ENCODE data around the gene RNF215. TPM values are rescaled to one million over a fixed set of nuclear protein-coding genes. Genes with fewer than 3 reads are reported as not detected.

RNF215 gene
- total and polyA plus RNA-seq, 2 of the 13 experiments (the other 11 are each of a cell fraction or from before 2014, with no cell fraction given), result 5.3 to 6.1 TPM

DNA sequence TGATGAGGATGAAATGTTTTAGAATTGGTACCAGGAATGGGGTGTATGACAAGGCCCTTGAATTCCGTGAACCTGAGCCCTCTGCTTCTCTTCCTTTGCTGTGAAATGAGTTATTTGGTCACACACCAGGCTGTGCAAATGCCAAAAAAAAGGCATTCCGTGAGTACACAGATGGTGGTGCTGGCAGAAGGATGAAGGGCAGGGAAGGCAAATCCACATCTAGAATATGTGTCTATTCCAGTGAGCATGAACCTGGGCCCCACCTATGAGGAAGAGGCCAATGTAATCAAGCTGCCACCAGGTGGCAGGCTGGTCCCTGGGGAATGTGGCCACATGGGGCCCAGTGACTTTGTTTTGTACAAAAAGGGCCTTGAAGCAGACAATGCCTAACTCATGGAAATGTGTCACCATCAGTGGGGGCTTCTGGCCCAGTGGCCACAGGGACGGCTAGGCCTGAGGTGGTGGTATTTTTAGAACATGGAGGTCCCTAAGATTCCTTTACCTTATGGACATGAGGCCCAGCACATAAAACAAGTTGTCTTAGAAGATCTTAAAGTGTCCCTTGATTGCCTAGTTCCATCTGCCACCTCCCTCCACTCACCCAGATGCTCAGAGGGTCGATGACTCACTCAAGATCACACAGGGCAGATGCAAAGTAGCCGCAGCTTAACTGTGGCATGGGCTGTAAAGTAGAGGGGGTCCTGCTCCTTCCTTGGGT lies 3.9 kb upstream of the RNF215 start (continued):
- no peak for TF ChIP-seq ZNF34 (CRISPR knock-in tag; IDR thresholded peaks at IDR 0.05; ENCODE audit: borderline replicate concordance)
- no peak for TF ChIP-seq ZNF251 (CRISPR knock-in tag; IDR thresholded peaks at IDR 0.05)
- no peak for TF ChIP-seq ZNF20 (CRISPR knock-in tag; IDR thresholded peaks at IDR 0.05)
- TF ChIP-seq, protein P1, sequence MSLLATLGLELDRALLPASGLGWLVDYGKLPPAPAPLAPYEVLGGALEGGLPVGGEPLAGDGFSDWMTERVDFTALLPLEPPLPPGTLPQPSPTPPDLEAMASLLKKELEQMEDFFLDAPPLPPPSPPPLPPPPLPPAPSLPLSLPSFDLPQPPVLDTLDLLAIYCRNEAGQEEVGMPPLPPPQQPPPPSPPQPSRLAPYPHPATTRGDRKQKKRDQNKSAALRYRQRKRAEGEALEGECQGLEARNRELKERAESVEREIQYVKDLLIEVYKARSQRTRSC (CRISPR knock-in tag; IDR thresholded peaks at IDR 0.05; ENCODE audit: low read depth), result no peak
- TF ChIP-seq SSRP1 (CRISPR knock-in tag; IDR thresholded peaks at IDR 0.05), result peak; percentile 78; the same call in 1 of the 2 replicates
- TF ChIP-seq ZNF12 (CRISPR knock-in tag; IDR thresholded peaks at IDR 0.05), result no peak
- no peak for TF ChIP-seq KDM5A (IDR thresholded peaks at IDR 0.05; ENCODE audit: borderline replicate concordance, low read length)
- TF ChIP-seq, protein P2, sequence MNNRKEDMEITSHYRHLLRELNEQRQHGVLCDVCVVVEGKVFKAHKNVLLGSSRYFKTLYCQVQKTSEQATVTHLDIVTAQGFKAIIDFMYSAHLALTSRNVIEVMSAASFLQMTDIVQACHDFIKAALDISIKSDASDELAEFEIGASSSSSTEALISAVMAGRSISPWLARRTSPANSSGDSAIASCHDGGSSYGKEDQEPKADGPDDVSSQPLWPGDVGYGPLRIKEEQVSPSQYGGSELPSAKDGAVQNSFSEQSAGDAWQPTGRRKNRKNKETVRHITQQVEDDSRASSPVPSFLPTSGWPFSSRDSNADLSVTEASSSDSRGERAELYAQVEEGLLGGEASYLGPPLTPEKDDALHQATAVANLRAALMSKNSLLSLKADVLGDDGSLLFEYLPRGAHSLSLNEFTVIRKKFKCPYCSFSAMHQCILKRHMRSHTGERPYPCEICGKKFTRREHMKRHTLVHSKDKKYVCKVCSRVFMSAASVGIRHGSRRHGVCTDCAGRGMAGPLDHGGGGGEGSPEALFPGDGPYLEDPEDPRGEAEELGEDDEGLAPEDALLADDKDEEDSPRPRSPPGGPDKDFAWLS (CRISPR knock-in tag; IDR thresholded peaks at IDR 0.05; ENCODE audit: borderline replicate concordance), result no peak
- TF ChIP-seq TBX3 (IDR thresholded peaks at IDR 0.05; ENCODE audit: borderline replicate concordance), result no peak
- TF ChIP-seq, protein P3, sequence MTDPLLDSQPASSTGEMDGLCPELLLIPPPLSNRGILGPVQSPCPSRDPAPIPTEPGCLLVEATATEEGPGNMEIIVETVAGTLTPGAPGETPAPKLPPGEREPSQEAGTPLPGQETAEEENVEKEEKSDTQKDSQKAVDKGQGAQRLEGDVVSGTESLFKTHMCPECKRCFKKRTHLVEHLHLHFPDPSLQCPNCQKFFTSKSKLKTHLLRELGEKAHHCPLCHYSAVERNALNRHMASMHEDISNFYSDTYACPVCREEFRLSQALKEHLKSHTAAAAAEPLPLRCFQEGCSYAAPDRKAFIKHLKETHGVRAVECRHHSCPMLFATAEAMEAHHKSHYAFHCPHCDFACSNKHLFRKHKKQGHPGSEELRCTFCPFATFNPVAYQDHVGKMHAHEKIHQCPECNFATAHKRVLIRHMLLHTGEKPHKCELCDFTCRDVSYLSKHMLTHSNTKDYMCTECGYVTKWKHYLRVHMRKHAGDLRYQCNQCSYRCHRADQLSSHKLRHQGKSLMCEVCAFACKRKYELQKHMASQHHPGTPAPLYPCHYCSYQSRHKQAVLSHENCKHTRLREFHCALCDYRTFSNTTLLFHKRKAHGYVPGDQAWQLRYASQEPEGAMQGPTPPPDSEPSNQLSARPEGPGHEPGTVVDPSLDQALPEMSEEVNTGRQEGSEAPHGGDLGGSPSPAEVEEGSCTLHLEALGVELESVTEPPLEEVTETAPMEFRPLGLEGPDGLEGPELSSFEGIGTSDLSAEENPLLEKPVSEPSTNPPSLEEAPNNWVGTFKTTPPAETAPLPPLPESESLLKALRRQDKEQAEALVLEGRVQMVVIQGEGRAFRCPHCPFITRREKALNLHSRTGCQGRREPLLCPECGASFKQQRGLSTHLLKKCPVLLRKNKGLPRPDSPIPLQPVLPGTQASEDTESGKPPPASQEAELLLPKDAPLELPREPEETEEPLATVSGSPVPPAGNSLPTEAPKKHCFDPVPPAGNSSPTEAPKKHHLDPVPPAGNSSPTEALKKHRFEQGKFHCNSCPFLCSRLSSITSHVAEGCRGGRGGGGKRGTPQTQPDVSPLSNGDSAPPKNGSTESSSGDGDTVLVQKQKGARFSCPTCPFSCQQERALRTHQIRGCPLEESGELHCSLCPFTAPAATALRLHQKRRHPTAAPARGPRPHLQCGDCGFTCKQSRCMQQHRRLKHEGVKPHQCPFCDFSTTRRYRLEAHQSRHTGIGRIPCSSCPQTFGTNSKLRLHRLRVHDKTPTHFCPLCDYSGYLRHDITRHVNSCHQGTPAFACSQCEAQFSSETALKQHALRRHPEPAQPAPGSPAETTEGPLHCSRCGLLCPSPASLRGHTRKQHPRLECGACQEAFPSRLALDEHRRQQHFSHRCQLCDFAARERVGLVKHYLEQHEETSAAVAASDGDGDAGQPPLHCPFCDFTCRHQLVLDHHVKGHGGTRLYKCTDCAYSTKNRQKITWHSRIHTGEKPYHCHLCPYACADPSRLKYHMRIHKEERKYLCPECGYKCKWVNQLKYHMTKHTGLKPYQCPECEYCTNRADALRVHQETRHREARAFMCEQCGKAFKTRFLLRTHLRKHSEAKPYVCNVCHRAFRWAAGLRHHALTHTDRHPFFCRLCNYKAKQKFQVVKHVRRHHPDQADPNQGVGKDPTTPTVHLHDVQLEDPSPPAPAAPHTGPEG (CRISPR knock-in tag; IDR thresholded peaks at IDR 0.05), result no peak
- TF ChIP-seq, protein P4, sequence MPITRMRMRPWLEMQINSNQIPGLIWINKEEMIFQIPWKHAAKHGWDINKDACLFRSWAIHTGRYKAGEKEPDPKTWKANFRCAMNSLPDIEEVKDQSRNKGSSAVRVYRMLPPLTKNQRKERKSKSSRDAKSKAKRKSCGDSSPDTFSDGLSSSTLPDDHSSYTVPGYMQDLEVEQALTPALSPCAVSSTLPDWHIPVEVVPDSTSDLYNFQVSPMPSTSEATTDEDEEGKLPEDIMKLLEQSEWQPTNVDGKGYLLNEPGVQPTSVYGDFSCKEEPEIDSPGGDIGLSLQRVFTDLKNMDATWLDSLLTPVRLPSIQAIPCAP (CRISPR knock-in tag; IDR thresholded peaks at IDR 0.05; ENCODE audit: low read depth), result no peak
- TF ChIP-seq, protein P5, sequence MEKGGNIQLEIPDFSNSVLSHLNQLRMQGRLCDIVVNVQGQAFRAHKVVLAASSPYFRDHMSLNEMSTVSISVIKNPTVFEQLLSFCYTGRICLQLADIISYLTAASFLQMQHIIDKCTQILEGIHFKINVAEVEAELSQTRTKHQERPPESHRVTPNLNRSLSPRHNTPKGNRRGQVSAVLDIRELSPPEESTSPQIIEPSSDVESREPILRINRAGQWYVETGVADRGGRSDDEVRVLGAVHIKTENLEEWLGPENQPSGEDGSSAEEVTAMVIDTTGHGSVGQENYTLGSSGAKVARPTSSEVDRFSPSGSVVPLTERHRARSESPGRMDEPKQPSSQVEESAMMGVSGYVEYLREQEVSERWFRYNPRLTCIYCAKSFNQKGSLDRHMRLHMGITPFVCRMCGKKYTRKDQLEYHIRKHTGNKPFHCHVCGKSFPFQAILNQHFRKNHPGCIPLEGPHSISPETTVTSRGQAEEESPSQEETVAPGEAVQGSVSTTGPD (CRISPR knock-in tag; IDR thresholded peaks at IDR 0.05), result no peak
- no peak for TF ChIP-seq ONECUT2 (CRISPR knock-in tag; IDR thresholded peaks at IDR 0.05)
- TF ChIP-seq FOXP1 (IDR thresholded peaks at IDR 0.05), result no peak
- no peak for TF ChIP-seq FOXP1 (CRISPR knock-in tag; IDR thresholded peaks at IDR 0.05)
- no peak for TF ChIP-seq KDM1A (CRISPR knock-in tag; IDR thresholded peaks at IDR 0.05)
- no peak for TF ChIP-seq ZNF350 (CRISPR knock-in tag; IDR thresholded peaks at IDR 0.05; ENCODE audit: borderline replicate concordance, low read depth)
- TF ChIP-seq, protein P6, sequence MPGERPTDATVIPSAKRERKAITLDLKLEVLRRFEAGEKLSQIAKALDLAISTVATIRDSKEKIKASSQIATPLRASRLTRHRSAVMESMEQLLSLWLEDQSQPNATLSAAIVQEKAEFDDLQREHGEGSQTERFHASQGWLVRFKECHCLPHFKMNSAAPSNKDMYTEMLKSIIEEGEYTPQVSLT (CRISPR knock-in tag; IDR thresholded peaks at IDR 0.05; ENCODE audit: borderline replicate concordance, low read depth), result no peak
